ENCODE data around the gene CARD14. TPM values are rescaled to one million over a fixed set of nuclear protein-coding genes. Genes with fewer than 3 reads are reported as not detected.

Gene CARD14
- total RNA-seq, 1 experiment from 2014 or later, result 0.09 TPM

GRCh38 chr17:80133626-80133970 lies 36.2 kb upstream of the CARD14 start:
- TF ChIP-seq, protein P1, sequence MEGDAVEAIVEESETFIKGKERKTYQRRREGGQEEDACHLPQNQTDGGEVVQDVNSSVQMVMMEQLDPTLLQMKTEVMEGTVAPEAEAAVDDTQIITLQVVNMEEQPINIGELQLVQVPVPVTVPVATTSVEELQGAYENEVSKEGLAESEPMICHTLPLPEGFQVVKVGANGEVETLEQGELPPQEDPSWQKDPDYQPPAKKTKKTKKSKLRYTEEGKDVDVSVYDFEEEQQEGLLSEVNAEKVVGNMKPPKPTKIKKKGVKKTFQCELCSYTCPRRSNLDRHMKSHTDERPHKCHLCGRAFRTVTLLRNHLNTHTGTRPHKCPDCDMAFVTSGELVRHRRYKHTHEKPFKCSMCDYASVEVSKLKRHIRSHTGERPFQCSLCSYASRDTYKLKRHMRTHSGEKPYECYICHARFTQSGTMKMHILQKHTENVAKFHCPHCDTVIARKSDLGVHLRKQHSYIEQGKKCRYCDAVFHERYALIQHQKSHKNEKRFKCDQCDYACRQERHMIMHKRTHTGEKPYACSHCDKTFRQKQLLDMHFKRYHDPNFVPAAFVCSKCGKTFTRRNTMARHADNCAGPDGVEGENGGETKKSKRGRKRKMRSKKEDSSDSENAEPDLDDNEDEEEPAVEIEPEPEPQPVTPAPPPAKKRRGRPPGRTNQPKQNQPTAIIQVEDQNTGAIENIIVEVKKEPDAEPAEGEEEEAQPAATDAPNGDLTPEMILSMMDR (conservative IDR thresholded peaks at IDR 0.05; ENCODE audit: low read depth, low read length), result no peak
- TF ChIP-seq EZH2 (IDR thresholded peaks at IDR 0.05; ENCODE audit: borderline replicate concordance, low read depth, low read length, poor library complexity, severe bottlenecking), result no peak
- POLR2A ChIA-PET (ENCODE audit: low non-redundant PET), result no interaction called here
- no peak overlapping the region for H3K27ac ChIP-seq (ENCODE audit: low read depth, low read length, poor library complexity, severe bottlenecking)
- BruUV-seq (replicated peaks), result no TSS peak
- CTCF ChIA-PET, result no interaction called here
- H3K27me3 ChIP-seq (replicated peaks; ENCODE audit: insufficient read depth, low read depth, low read length, poor library complexity), result peaks cover 2% of the 10 kb centered on the region
- H3K4me3 ChIP-seq (ENCODE audit: low read depth, low read length, poor library complexity, severe bottlenecking), result no peak overlapping the region
- no peaks in the 10 kb centered on the region for H3K4me1 ChIP-seq (ENCODE audit: insufficient read depth, low read length, poor library complexity, severe bottlenecking)
- intact Hi-C loops (cut with micrococcal nuclease; ENCODE audit: unreplicated experiment), result no loop called here
- peaks cover 53% of the 10 kb centered on the region for H3K36me3 ChIP-seq (ENCODE audit: insufficient read depth, low read length, poor library complexity, severe bottlenecking)
- H3K9me3 ChIP-seq (ENCODE audit: low read depth, low read length, poor library complexity, severe bottlenecking), result no peaks in the 10 kb centered on the region
- DNase-seq (ENCODE audit: low spot score), result no peak

DNA sequence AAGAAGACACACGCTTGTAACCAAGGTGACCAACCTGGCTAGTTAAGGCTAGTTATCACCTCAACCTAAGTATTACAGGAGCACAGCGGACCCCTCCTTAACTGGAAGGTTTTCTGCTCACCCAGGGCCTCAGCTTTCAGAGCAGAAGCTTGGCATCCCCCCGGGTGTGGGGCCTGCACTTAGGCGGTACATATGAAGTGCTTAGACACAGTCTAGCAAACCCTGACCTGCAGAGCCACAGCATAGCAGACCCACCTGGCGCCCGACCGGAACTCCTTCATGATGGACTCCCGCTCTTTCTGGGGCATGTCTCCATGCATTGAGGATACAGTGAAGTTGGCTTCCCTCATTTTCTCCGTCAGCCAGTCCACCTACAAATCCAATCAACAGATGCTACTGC lies 32.7 kb upstream of the CARD14 start:
- no TSS peak for BruUV-seq (replicated peaks)
- peaks cover 89% of the 10 kb centered on the region for H3K36me3 ChIP-seq (ENCODE audit: insufficient read depth, low read length, poor library complexity, severe bottlenecking)

DNA sequence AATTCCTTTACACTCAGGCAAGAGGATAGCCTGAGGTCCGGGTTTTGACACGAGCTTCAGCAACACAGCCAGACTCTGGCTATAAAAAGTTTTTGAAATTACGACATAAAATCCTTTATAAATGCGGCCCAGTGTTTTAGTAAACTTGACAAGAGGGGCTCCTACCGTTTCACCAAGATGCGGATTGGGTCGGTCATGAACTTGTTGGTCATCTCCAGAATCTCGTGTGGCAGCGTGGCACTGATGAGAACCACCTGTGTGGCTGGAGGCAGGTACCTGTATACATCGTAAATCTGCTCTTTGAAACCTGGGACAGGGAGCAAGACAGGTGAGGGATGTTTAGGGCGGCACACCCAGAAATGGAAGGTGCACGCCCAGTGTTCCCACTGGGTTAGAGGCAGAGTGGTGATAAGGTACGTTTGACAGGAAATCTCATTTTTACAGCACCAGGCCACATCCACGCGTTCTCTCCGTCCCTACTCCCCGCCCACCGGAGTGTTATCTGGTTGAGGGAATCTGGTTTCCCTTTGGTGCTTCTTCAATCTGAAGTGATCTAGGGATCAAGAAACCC lies 30.9 kb upstream of the CARD14 start:
- H3K4me3 ChIP-seq (ENCODE audit: low read depth, low read length, poor library complexity, severe bottlenecking), result no peak overlapping the region
- no peak for DNase-seq (ENCODE audit: low spot score)
- peaks cover 100% of the 10 kb centered on the region for H3K36me3 ChIP-seq (ENCODE audit: insufficient read depth, low read length, poor library complexity, severe bottlenecking)
- H3K27me3 ChIP-seq (replicated peaks; ENCODE audit: insufficient read depth, low read depth, low read length, poor library complexity), result no peaks in the 10 kb centered on the region
- H3K4me1 ChIP-seq (ENCODE audit: insufficient read depth, low read length, poor library complexity, severe bottlenecking), result no peaks in the 10 kb centered on the region
- no TSS peak for BruUV-seq (replicated peaks)
- H3K9me3 ChIP-seq (ENCODE audit: low read depth, low read length, poor library complexity, severe bottlenecking), result no peaks in the 10 kb centered on the region
- CTCF ChIA-PET, result no interaction called here
- POLR2A ChIA-PET (ENCODE audit: low non-redundant PET), result no interaction called here
- intact Hi-C loops (cut with micrococcal nuclease; ENCODE audit: unreplicated experiment), result no loop called here
- TF ChIP-seq EZH2 (IDR thresholded peaks at IDR 0.05; ENCODE audit: borderline replicate concordance, low read depth, low read length, poor library complexity, severe bottlenecking), result no peak
- TF ChIP-seq, protein P1 (conservative IDR thresholded peaks at IDR 0.05; ENCODE audit: low read depth, low read length), result no peak
- no peak overlapping the region for H3K27ac ChIP-seq (ENCODE audit: low read depth, low read length, poor library complexity, severe bottlenecking)

More for the DNA sequence above, 32.7 kb upstream of the CARD14 start:
- no peak for TF ChIP-seq EZH2 (IDR thresholded peaks at IDR 0.05; ENCODE audit: borderline replicate concordance, low read depth, low read length, poor library complexity, severe bottlenecking)
- TF ChIP-seq, protein P1 (conservative IDR thresholded peaks at IDR 0.05; ENCODE audit: low read depth, low read length), result no peak
- CTCF ChIA-PET, result interaction anchor here (0.6 kb wide), 1 partner anchor 298 kb away, joined by 6 read pairs; the partner anchor contains the start of gene CBX4
- Histone ChIP-seq H3K9me3 (ENCODE audit: low read depth, low read length, poor library complexity, severe bottlenecking) (no peaks in the 10 kb centered on the region), H3K4me3 (ENCODE audit: low read depth, low read length, poor library complexity, severe bottlenecking) (no peak overlapping the region), H3K4me1 (ENCODE audit: insufficient read depth, low read length, poor library complexity, severe bottlenecking) (no peaks in the 10 kb centered on the region), H3K27me3 (replicated peaks; ENCODE audit: insufficient read depth, low read depth, low read length, poor library complexity) (no peaks in the 10 kb centered on the region), H3K27ac (ENCODE audit: low read depth, low read length, poor library complexity, severe bottlenecking) (no peak overlapping the region)
- no peak for DNase-seq (ENCODE audit: low spot score)
- POLR2A ChIA-PET (ENCODE audit: low non-redundant PET), result no interaction called here
- intact Hi-C loops (cut with micrococcal nuclease; ENCODE audit: unreplicated experiment), result no loop called here
